Activated naive CD4-positive, alpha-beta T cell treated with anti-CD3 and anti-CD28 coated beads, Interleukin-2, amount 50 U/mL, for 72 hours (primary cell): ENCODE data around the gene SHCBP1. TPM values are rescaled to one million over a fixed set of nuclear protein-coding genes. Genes with fewer than 3 reads are reported as not detected.
A peak's percentile ranks its signal among the peaks of the same experiment; 100 is the strongest.
"Not testable (repeated sequence)": the region's sequence is repeated elsewhere in the genome, so short reads cannot be mapped to it uniquely, and the experiment has no call there.

Source experiments
- ATAC-seq, 2 donors: fragments of 150-1000 bp; cut with Tn5 transposase; 2 replicates each; pipeline ENCODE4 v1.10.0; 2021; ENCODE audit warnings: mild to moderate bottlenecking in 2 of 2, moderate library complexity in 2 of 2
- DNase-seq, 2 donors: peaks; one replicate each; pipeline ENCODE4 v3.0.0; 2021 to 2022; ENCODE audit warnings: low spot score in 2 of 2
- H3K27ac Mint-ChIP-seq, 2 donors: one replicate each; pipeline ENCODE4 v1.8.0; 2022; ENCODE audit warnings: mild to moderate bottlenecking in 2 of 2, mixed read lengths in 2 of 2
- H3K36me3 Mint-ChIP-seq, 2 donors: one replicate each; pipeline ENCODE4 v1.8.0; 2022; ENCODE audit warnings: mixed read lengths in 2 of 2
- H3K9me3 Mint-ChIP-seq, 2 donors: one replicate each; pipeline ENCODE4 v1.8.0; 2022; ENCODE audit warnings: mixed read lengths in 2 of 2
- total RNA-seq, 2 donors: library from RNA; stranded (reverse); gene quantifications; one replicate each; pipeline ENCODE4 v1.2.3, GENCODE V29; 2022

Gene SHCBP1
- total RNA-seq, 2 donors from 2014 or later = 39.8 to 41.3 TPM

DNA sequence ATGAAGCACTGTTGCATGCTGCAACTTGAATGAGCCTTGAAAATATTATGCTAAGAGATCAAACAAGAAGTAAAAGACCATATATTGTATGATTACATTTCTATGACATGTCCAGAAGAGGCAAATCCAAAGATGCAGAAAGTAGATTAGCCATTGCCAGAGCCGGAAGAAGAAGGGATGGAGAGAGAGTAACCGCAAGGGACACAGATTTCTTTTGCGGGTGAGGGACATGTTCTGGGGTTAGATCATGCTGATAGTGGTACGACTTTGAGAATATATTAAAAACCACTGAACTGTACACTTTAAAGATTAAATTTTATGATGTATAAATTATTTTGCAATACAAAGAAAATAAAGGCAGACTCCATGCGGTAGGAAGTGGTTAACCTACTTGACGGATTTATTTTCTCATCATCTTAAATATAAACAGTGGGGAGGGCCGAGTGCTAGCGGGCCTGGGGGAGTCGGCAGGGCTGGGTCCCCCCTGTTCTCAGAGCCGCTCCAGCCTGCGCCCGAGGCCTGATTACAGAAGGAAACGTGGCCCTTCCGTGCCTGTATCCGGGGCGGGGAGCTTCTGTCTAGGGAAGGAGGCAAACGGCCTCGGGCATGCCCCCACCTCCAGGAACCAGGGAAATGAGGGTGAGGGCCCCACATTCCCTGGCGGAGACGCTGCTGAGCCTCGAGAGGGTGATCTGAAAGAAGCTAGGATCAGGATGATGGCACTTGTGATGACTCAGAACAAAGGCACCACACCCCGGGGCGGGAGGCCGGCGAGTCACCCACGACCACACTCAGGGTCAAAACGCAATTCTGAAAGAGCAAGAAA, 48.0 kb downstream of the SHCBP1 start:
- H3K9me3 Mint-ChIP-seq = no peaks in the 10 kb centered on the region

DNA sequence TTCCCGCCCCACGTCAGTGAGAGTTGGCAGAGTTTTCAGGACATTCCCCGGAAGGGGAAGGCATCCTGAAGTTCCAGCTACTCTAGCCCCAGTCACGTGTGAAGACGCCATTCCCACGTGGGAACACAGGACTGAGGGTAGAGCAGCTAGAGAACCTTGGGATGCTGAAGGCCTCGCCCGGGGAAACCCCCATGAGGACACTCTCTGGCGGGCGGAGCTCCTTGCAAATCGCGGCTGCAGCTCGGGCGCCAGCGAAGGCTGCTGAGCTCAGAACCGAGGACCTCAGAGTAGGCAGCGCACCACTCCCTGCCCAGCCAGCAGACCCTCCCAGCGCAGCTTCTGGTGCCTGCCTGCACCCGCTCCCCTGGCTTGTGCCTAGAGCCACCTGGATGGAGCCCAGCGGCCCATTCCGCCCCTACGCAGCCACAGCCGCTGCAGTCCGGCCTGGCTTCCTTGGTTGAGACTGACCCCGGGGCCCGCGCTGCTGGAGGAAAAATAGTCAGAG, 51.9 kb downstream of the SHCBP1 start:
- H3K27ac Mint-ChIP-seq = no peak overlapping the region
- DNase-seq = no peak
- ATAC-seq = no peak
- H3K9me3 Mint-ChIP-seq = no peaks in the 10 kb centered on the region
- no peaks in the 10 kb centered on the region for H3K36me3 Mint-ChIP-seq

More for the DNA sequence above, 48.0 kb downstream of the SHCBP1 start:
- ATAC-seq (peak in 1 of 2 donors; percentile 53), DNase-seq (no peak)
- Mint-ChIP-seq H3K27ac (no peak overlapping the region), H3K36me3 (no peaks in the 10 kb centered on the region)

DNA sequence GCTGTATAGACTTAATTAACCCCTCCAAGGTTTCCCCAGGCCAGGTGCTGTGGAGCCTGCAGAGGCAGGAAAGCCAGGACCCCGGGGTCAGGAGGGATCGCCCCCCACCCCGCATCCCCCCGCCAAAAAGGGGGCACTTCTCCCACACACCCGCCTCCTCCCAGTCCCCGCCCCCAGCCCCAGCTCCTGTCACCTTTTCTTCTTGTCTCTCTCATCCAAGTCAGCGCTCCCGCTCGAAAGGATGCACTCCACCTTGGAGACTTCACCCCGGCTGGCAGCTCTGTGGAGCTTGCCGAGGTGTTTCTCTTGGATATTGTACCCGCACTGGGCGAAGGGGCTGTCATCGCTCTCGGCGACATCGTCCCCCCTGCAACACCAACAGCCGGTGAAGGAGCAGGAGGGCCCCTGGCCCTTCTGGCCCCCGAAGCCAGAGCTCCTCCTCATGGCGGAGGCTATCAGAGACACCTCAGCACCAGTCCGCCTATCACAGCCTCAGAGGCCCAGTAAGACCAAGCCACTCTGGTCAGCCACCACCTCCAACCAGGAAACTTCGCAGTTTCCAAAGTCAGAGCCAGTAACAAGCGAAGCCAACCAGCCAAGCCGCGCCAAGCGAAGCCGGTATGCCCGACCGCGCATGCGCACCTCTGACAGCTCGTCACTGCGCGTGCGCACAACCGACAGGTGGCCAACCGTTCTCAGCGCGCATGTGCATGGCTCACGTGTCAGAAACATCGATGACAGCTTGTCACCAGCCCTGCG, 52.5 kb downstream of the SHCBP1 start:
- Mint-ChIP-seq H3K9me3 (no peaks in the 10 kb centered on the region), H3K27ac (no peak overlapping the region), H3K36me3 (no peaks in the 10 kb centered on the region)
- DNase-seq = no peak
- no peak for ATAC-seq

DNA sequence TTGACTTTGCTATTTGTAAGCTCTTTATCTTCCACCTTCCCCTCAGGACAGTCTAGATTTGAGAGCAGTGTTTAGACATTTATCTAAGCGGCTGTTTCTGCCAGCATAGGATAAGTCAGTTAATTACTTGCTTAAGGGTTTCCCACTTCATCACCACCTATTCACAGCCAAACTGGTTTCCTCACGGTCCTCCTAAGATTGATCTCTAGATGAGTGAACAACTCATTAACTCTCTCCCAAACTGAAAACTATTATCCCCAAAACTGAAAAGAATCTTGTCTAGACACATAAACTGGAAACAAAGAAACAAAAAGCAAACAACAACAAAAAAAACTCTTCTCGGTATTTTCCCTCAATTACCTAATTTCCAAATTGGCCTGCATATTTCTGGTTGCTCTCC, 58.2 kb downstream of the SHCBP1 start:
- ATAC-seq (no peak), DNase-seq (no peak)
- Mint-ChIP-seq H3K36me3 (no peaks in the 10 kb centered on the region), H3K27ac (no peak overlapping the region), H3K9me3 (no peaks in the 10 kb centered on the region)

DNA sequence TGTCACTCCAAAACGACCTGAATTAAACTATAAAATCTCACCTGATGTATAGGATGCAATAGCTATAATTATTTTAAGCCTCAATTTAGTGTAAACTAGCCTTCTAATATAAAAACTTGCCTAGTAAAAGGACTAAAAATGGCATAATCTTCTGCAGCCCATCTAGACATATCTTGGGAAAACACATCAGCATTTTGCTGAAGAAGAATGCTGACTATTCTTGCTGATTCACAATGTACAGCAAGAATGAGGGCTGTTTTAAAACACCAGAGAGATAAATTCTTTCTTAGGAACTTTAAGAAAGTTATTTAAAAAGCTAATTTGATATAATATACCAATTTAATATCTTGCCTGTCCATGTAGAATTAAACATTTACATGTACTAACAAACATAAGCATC, 63.2 kb downstream of the SHCBP1 start:
- Mint-ChIP-seq H3K36me3 (no peaks in the 10 kb centered on the region), H3K27ac (no peak overlapping the region), H3K9me3 (no peaks in the 10 kb centered on the region)
- ATAC-seq (no peak), DNase-seq (no peak)

DNA sequence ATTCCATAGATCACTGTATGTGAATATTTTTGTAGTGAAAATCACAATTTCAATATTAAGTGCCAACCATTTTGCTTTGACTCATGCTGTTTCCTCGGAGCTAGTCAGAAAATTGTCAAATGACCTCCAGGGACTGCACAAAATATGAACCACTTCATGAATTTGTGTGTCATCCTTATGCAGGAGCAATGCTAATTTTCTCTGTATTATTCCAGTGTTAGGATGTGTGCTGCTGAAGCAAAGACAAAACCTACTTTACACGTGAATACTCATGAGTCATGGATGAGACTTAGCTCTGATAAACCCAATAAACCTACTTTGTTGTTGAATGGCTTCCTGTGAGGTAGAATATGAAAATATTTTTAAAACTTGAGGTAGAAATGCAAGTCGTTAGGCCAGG, 65.2 kb downstream of the SHCBP1 start:
- DNase-seq (no peak), ATAC-seq (no peak)
- Mint-ChIP-seq H3K27ac (no peak overlapping the region), H3K9me3 (no peaks in the 10 kb centered on the region), H3K36me3 (no peaks in the 10 kb centered on the region)

DNA sequence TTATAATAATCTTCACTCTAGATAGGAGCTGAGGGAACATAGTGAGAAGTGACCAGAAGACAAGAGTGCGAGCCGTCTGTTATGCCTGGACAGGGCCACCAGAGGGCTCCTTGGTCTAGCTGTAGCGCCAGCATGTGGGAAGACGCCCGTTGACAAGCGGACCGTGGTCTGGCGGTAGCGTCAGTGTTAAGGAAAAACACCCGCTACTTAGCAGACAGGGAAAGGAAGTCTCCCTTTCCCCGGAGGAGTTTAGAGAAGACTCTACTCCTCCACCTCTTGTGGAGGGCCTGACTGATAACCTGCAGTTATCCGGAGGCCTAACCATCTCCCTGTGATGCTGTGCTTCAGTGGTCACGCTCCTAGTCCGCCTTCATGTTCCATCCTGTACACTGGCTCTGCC, 66.7 kb downstream of the SHCBP1 start:
- H3K9me3 Mint-ChIP-seq, H3K27ac Mint-ChIP-seq, ATAC-seq, H3K36me3 Mint-ChIP-seq: not testable (repeated sequence)
- peak in 1 of 2 donors; percentile 42 for DNase-seq

DNA sequence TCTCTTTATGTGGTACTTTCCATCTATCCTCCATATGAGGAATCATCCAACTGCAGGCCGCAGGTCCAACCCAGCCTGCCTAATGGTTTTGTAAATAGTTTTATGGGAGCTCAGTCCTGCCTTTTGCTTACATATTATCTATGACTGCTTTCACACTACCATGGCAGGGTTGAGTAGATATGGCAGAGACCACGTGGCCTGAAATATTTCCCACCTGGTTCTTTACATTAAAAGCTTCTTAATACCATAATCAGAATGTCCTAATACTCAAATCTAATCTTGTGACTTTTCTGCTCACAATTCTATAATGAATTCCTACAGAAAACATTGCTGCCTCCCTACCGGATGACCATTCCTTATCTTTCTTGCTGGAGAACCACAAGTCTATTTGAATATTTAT, 71.7 kb downstream of the SHCBP1 start:
- DNase-seq (no peak), ATAC-seq (no peak)
- Mint-ChIP-seq H3K36me3 (no peaks in the 10 kb centered on the region), H3K27ac (no peak overlapping the region), H3K9me3 (no peaks in the 10 kb centered on the region)

Other genes starting within 250 kb of the SHCBP1 start
- gene VPS35, start 67.8 kb upstream of the SHCBP1 start, total RNA-seq = 10 to 100 TPM; 85.9 to 98.2 TPM
- 10 to 100 TPM; 42.9 to 64.0 TPM for gene ORC6, start 68.3 kb upstream of the SHCBP1 start, total RNA-seq
- gene MYLK3, start 127.0 kb upstream of the SHCBP1 start, total RNA-seq = under 1 TPM; 0.50 to 0.51 TPM
- 10 to 100 TPM; 15.8 to 15.9 TPM for gene C16orf87, start 209.8 kb upstream of the SHCBP1 start, total RNA-seq